Esophagus muscularis mucosa (tissue), 4 donors: ENCODE results near the gene NBL1.

ENCODE experiments used
- CTCF ChIP-seq, 3 experiments: fragments of 200-600 bp in 2 of 3; fragments of 450-650 bp in 1 of 3; sonication (generic) in 2 of 3; IDR thresholded peaks; one replicate each; pipeline ENCODE4 v1.5.1; 2017 to 2019; ENCODE audit warnings: antibody characterized with exemption in 3 of 3, mild to moderate bottlenecking in 2 of 3, moderate library complexity in 1 of 3
- EP300 ChIP-seq: sonication (generic); formaldehyde crosslinking; IDR thresholded peaks from one replicate; pipeline ENCODE4 v1.6.1; 2017; ENCODE audit warnings: antibody characterized with exemption
- POLR2A ChIP-seq: fragments of 450-650 bp; IDR thresholded peaks from one replicate; pipeline ENCODE4 v1.6.1; 2017; ENCODE audit warnings: antibody characterized with exemption, moderate library complexity, mild to moderate bottlenecking, low read depth
- POLR2AphosphoS5 ChIP-seq, 2 donors: sonication (generic); formaldehyde crosslinking; IDR thresholded peaks; one replicate each; pipeline ENCODE4 v1.6.1; 2017; ENCODE audit warnings: antibody characterized with exemption in 2 of 2

GRCh38 chr1:19647643-19648042 is 3.5 kb downstream of the NBL1 start:
- no peak for TF ChIP-seq POLR2A
- TF ChIP-seq CTCF (IDR thresholded peaks at IDR 0.05) = no peak
- TF ChIP-seq POLR2AphosphoS5 (IDR thresholded peaks at IDR 0.05) = peak; percentile 10 to 22
- no peak for TF ChIP-seq EP300
